ENCODE measurements around the gene DDX60.
"Not testable (repeated sequence)": the region's sequence is repeated elsewhere in the genome, so short reads cannot be mapped to it uniquely, and the experiment has no call there.

The DDX60 gene

DNA sequence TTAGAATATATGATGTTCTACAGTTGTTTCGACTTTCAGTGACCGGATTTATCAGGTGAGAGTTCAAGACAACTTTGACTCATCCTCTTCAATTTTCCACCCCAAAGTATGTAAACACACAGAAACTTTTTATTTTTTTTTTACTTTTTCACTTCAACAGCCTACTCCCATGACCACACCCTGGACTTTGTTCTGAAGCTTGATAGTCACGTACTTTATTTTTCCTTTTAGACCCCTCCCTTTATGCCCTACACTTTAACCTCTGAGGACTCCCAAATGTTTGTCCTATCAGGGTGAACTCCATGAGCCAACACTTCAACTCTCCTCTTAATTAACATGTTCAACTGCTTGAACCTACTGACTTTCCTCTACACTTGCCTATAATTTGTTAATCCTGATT, 2.5 kb upstream of the DDX60 start:
- H3K9ac ChIP-seq (ENCODE audit: low read depth, low read length): no peak overlapping the region
- no peaks in the 10 kb centered on the region for H3K9me3 ChIP-seq (ENCODE audit: control insufficient read depth, insufficient read depth, low read length)
- H3K4me1 ChIP-seq (ENCODE audit: insufficient read depth, low read length): peaks cover 3% of the 10 kb centered on the region; the same call in 1 of the 2 replicates
- H3K36me3 ChIP-seq (ENCODE audit: insufficient read depth, low read length): no peaks in the 10 kb centered on the region

DNA sequence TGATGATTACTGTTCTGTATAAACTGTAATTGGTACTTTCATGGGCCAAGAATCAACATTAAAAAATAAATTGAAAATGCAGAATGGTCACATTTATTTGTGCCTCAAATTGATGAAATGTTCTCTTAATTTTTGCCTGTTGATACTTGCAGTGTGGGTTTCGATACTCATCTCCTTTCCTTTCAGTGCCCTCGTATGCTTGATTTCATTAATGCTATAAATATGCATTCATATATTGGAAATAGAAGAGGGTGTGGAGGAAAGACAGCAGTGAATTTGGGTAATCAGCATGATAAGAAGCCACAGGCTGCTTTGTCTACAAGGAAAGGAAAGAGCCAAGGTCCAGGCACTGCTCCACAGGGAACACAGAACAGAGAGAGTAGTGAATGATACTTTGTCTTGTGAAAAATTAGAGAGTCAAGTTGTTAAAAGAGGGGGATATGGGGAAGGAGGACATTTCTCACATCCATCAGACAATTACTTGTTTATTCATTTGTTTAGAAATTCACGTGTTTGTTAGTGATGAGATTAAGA, 1.0 kb upstream of the DDX60 start:
- no peak overlapping the region for H3K9ac ChIP-seq (ENCODE audit: low read depth, low read length)
- peaks cover 3% of the 10 kb centered on the region; the same call in 1 of the 2 replicates for H3K4me1 ChIP-seq (ENCODE audit: insufficient read depth, low read length)
- H3K36me3 ChIP-seq (ENCODE audit: insufficient read depth, low read length): no peaks in the 10 kb centered on the region
- no peaks in the 10 kb centered on the region for H3K9me3 ChIP-seq (ENCODE audit: control insufficient read depth, insufficient read depth, low read length)

DNA sequence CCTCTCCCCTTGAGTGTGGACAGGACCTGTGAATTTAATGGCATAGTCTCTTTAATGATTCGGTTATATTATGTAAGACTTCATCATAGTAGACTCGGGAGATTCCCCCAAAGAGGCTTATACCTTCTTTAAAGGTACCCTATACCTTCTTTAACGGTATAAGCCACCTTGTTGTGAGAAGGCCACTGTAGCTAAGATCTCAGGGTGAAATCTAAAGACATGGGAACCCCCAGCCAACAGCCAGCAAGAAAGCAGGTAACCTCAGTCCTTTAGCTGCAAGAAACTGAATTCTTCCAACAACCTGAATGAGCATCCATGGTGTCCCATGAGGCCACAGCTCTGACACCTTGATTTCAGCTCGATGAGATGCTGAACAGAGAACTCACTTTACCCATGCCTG, 931 bp downstream of the DDX60 start:
- no peak overlapping the region for H3K9ac ChIP-seq (ENCODE audit: low read depth, low read length)
- peaks cover 3% of the 10 kb centered on the region; the same call in 1 of the 2 replicates for H3K4me1 ChIP-seq (ENCODE audit: insufficient read depth, low read length)
- H3K9me3 ChIP-seq (ENCODE audit: control insufficient read depth, insufficient read depth, low read length): no peaks in the 10 kb centered on the region
- no peaks in the 10 kb centered on the region for H3K36me3 ChIP-seq (ENCODE audit: insufficient read depth, low read length)

DNA sequence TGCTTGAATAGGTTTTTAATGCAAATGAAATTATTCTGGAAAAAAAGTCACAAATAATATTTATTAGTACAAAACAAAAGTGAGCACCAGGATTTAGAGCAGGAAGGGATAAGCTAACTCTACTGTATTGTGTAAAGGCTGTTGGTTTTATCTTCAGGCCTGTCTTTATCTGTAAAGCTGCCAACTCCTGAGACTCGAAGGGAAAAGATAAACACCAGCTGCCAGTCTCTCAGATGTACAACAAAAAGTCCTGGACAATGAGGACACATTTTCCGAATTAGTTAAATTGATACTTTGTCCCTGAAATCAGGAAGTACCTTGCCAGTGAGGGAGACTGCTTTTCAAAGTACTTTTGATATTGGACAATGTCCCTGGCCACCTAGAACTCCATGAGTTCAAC, 8.8 kb downstream of the DDX60 start:
- Histone ChIP-seq H3K36me3 (ENCODE audit: insufficient read depth, low read length) (no peaks in the 10 kb centered on the region), H3K9ac (ENCODE audit: low read depth, low read length) (no peak overlapping the region)

DNA sequence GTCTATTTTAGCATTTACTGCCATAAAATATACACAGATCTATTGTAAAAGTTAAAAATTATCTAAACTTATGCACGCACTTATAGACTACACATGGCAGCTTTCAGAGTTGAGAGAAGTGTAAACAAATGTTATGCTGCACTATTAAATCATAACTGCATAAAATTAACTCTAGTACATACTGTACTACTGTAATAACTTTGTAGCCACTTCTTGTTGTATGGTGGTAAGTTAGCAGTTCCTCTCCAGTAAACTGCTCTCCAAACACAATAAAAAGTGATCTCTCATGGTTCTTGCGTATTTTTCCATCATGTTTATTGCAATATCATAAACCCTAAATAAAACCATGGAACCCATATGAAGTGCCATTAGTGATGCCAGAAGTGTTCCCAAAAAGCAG, 9.6 kb downstream of the DDX60 start:
- Histone ChIP-seq H3K4me1 (ENCODE audit: insufficient read depth, low read length) (no peaks in the 10 kb centered on the region), H3K9me3 (ENCODE audit: control insufficient read depth, insufficient read depth, low read length) (no peaks in the 10 kb centered on the region), H3K36me3 (ENCODE audit: insufficient read depth, low read length) (no peaks in the 10 kb centered on the region), H3K9ac (ENCODE audit: low read depth, low read length) (no peak overlapping the region)

More for the DNA sequence above, 8.8 kb downstream of the DDX60 start:
- Histone ChIP-seq H3K9me3 (ENCODE audit: control insufficient read depth, insufficient read depth, low read length) (no peaks in the 10 kb centered on the region), H3K4me1 (ENCODE audit: insufficient read depth, low read length) (no peaks in the 10 kb centered on the region)

DNA sequence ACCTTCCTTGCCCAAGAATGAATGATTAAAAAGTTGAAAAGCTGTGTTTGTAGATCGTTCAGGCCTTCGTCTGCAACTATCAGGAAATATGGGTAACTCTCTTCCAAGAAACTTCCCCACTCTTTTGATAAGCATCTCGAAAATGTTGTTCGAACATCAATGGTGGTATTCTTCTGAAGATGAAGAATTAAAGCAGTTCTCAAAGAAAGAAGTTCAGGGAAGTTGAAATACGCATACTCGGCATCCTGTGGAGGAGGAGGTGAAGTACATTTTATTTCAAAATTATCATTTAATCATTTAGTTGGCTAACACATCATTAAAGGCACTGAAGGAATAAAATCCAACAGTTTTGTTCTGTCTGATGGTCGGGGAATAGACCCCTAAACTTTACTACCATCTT, 12.1 kb downstream of the DDX60 start:
- Histone ChIP-seq H3K9ac (ENCODE audit: low read depth, low read length) (no peak overlapping the region), H3K36me3 (ENCODE audit: insufficient read depth, low read length) (no peaks in the 10 kb centered on the region), H3K4me1 (ENCODE audit: insufficient read depth, low read length) (no peaks in the 10 kb centered on the region), H3K9me3 (ENCODE audit: control insufficient read depth, insufficient read depth, low read length) (no peaks in the 10 kb centered on the region)

DNA sequence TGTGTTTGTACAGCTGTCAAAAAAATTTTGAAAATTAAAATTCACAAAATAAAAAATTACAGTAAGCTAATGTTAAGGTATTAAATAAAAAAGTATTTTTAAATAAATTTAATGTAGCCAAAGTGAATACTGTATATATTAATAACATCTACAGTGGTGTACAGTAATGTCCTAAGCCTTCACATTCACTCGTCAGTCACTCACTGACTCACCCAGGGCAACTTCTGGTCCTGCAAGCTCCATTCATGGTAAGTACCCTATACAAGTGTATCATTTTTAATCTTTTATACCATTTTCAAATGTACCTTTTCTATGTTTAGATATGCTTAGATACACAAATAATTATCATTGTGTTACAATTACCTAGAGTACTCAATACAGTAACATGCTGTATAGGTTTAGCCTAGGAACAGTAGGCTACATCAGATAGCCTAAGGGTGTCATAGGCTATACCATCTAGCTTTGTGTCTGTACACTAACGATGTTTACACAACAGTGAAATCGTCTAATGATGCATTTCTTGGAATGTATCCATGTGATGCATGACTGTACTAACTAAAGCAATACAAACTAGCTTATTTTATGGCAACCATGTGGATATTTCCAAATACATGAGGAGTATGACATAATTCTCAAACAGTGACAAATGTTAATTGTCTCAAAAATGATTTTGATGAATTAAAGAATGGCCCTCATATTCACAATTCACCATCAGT, 13.7 kb downstream of the DDX60 start:
- Histone ChIP-seq H3K4me1 (ENCODE audit: insufficient read depth, low read length) (no peaks in the 10 kb centered on the region), H3K9ac (ENCODE audit: low read depth, low read length) (no peak overlapping the region), H3K36me3 (ENCODE audit: insufficient read depth, low read length) (no peaks in the 10 kb centered on the region), H3K9me3 (ENCODE audit: control insufficient read depth, insufficient read depth, low read length) (no peaks in the 10 kb centered on the region)

DNA sequence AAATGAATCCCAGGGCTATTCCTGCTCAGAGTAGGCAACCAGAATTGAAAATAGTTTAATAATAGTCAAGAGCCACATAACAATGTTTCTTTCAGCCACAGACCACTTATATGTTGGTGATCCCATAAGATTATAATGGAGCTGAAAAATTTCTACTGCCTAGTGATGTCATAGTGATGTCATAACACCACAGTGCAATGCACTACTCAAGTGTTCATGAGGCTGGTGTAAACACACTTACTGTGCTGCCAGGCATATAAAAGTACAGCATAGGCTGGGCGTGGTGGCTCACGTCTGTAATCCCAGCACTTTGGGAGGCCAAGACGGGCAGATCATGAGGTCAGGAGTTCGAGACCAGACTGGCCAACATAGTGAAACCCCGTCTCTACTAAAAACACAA, 15.1 kb downstream of the DDX60 start:
- H3K36me3 ChIP-seq (ENCODE audit: insufficient read depth, low read length); H3K9me3 ChIP-seq (ENCODE audit: control insufficient read depth, insufficient read depth, low read length); H3K4me1 ChIP-seq (ENCODE audit: insufficient read depth, low read length); H3K9ac ChIP-seq (ENCODE audit: low read depth, low read length): not testable (repeated sequence)

DNA sequence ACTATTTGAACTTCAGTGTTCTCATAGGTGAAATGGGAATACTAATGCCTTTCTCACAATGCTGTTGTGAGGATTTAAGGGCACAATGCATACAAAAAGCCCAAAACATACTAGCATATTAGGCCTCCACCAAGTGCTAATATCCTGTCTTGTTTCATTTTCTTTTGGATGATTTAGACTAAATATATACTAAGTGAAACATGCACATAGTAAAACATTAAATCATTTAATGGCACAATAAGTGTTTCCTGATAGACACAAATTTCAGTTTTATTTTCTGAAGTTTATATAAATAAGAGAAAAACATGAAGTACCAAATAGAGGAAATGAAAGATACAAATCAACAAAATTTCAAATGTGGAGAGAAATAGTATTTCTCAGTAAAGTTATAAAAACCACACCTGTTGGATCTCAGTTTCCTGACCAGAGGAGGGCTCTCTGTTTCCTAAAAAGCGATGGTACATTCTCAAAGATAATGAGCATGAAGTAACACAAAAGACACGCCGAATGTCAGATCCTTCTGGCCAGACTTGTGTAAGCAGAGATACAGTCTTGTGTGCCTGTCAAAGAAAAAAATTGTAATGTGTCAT, 25.1 kb downstream of the DDX60 start:
- H3K9me3 ChIP-seq (ENCODE audit: control insufficient read depth, insufficient read depth, low read length): no peaks in the 10 kb centered on the region
- H3K36me3 ChIP-seq (ENCODE audit: insufficient read depth, low read length): no peaks in the 10 kb centered on the region
- no peak overlapping the region for H3K9ac ChIP-seq (ENCODE audit: low read depth, low read length)
- H3K4me1 ChIP-seq (ENCODE audit: insufficient read depth, low read length): no peaks in the 10 kb centered on the region

DNA sequence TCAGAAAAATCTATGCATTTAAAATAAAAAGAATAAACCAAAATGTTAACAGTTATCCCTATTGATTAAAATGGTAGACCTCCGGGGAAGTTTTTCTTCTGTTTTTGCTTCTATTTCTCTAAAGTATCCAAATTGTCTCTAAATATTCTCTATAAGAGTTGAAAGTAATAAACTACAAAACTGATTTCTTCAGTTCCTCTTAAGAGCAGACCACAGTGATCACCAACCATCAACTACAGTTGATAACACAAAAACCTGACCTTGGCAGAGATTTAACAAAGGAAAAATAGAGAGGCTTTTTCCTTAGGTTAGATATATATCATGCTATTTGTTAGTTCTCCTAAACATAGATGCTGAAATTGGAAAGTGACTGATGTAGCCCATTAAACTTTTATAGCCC, 27.3 kb downstream of the DDX60 start:
- no peak overlapping the region for H3K9ac ChIP-seq (ENCODE audit: low read depth, low read length)
- no peaks in the 10 kb centered on the region for H3K9me3 ChIP-seq (ENCODE audit: control insufficient read depth, insufficient read depth, low read length)
- H3K4me1 ChIP-seq (ENCODE audit: insufficient read depth, low read length): no peaks in the 10 kb centered on the region
- no peaks in the 10 kb centered on the region for H3K36me3 ChIP-seq (ENCODE audit: insufficient read depth, low read length)

DNA sequence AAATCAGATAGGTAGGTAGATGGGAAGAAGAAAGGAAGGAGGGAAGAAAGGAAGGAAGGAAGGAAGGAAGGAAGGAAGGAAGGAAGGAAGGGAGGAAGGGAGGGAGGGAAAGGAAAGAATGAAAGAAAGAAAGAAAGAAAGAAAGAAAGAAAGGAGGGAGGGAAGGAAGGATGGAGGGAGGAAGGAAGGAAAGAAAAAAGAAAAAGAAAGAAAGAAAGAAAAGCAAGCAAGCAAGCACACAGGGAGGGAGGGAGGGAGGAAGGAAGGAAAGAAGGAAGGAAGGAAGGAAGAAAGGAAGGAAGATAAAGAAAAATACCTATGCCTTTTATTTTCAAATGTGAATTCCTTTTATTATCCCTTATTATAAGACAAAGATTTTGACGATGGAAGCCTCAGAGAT, 32.7 kb downstream of the DDX60 start:
- H3K9ac ChIP-seq (ENCODE audit: low read depth, low read length); H3K9me3 ChIP-seq (ENCODE audit: control insufficient read depth, insufficient read depth, low read length); H3K4me1 ChIP-seq (ENCODE audit: insufficient read depth, low read length); H3K36me3 ChIP-seq (ENCODE audit: insufficient read depth, low read length): not testable (repeated sequence)

DNA sequence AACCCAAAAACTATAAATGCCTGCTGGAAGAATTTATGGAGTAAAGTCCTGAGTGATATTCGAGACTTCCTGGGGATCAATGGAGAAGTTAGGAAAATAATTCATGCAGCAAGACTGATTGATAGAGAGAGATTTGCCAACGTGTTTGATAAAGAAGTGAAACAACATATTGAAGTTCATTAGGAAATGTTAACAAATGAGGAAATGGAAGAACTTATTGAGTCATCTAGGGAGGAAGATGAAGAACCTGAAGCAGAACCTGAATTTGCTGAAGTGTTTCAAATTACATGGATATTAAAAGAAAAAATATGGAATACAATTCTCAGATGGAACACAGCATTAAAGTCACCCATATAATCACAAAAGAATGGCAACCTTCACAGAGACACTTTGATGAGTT, 39.0 kb downstream of the DDX60 start:
- Histone ChIP-seq H3K36me3 (ENCODE audit: insufficient read depth, low read length) (no peaks in the 10 kb centered on the region), H3K4me1 (ENCODE audit: insufficient read depth, low read length) (no peaks in the 10 kb centered on the region; the same call in 1 of the 2 replicates), H3K9ac (ENCODE audit: low read depth, low read length) (no peak overlapping the region), H3K9me3 (ENCODE audit: control insufficient read depth, insufficient read depth, low read length) (no peaks in the 10 kb centered on the region)

DNA sequence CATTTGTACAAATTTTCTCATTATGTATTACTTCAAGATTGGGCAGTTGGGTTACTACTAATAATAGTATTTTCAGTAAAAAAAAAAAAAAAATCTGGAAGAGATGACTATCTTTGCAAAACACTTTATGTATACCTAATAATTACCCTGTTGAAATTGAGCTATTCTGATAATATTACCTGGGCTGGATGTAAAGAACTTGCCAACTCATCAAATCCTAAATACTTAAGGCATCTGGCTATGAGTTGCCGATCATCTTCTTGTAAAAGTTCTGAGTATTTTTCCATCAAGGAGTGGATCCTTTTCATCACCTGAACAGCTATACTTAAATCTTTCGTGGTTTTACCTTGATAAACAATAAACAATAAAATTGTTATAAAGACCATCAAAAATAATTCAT, 42.7 kb downstream of the DDX60 start:
- H3K4me1 ChIP-seq (ENCODE audit: insufficient read depth, low read length): no peaks in the 10 kb centered on the region; the same call in 1 of the 2 replicates
- H3K9ac ChIP-seq (ENCODE audit: low read depth, low read length): no peak overlapping the region
- H3K9me3 ChIP-seq (ENCODE audit: control insufficient read depth, insufficient read depth, low read length): no peaks in the 10 kb centered on the region
- H3K36me3 ChIP-seq (ENCODE audit: insufficient read depth, low read length): no peaks in the 10 kb centered on the region

DNA sequence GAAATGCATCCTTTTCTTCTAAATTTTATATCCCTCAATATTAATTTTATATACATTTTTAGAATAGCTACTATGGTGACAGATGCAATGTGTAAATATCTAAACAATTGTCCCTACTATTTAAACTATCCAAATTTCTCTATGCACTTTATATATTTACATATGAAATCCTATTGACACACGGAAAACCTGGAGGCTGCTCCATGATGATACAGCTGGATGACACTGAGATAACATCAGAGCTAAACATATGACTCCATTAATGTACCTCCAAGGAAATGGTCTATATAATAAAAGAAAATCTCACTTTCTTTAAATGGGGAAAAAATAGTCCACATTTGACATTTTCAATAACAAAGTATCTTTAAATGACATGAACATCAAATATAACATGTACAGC, 43.7 kb downstream of the DDX60 start:
- Histone ChIP-seq H3K9ac (ENCODE audit: low read depth, low read length) (no peak overlapping the region), H3K4me1 (ENCODE audit: insufficient read depth, low read length) (no peaks in the 10 kb centered on the region; the same call in 1 of the 2 replicates), H3K9me3 (ENCODE audit: control insufficient read depth, insufficient read depth, low read length) (no peaks in the 10 kb centered on the region), H3K36me3 (ENCODE audit: insufficient read depth, low read length) (no peaks in the 10 kb centered on the region)

DNA sequence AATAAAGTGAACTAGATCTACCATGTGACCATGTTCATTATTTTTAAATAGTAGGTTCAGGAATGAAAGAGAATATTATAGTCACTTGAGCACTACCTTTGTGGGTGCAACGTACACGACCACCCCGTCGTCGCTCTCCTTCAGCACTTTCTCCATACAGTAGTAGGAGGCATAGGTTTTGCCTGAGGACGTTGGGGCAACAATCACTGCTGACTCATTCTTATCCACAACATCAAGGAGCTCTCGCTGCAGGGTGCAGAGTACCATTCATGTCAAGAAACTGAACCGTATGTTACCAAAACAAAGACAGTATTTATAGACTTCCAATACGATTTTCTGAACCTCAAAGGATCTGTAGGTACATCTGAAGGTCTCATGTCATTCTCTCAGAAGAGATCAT, 44.7 kb downstream of the DDX60 start:
- Histone ChIP-seq H3K9me3 (ENCODE audit: control insufficient read depth, insufficient read depth, low read length) (no peaks in the 10 kb centered on the region), H3K4me1 (ENCODE audit: insufficient read depth, low read length) (no peaks in the 10 kb centered on the region; the same call in 1 of the 2 replicates), H3K36me3 (ENCODE audit: insufficient read depth, low read length) (no peaks in the 10 kb centered on the region), H3K9ac (ENCODE audit: low read depth, low read length) (no peak overlapping the region)
